OCI-LY3 (cell line): ENCODE data around the gene SLC9A7.

Experiments used
- H2AFZ ChIP-seq: fragments of 200-600, 300-600 bp; shearing (Covaris generic); 2 replicates; pipeline ENCODE4 v1.6.0; 2014; ENCODE audit warnings: antibody characterized with exemption, low read depth, low read length
- H3K27ac ChIP-seq: fragments of 200-600, 300-600 bp; sonication (generic); 2 replicates; pipeline ENCODE4 v1.5.1; 2014; ENCODE audit warnings: mild to moderate bottlenecking, low read length, moderate library complexity, mixed read lengths
- H3K27me3 ChIP-seq: fragments of 200-600, 300-600 bp; sonication (generic); 2 replicates; pipeline ENCODE4 v1.6.1; 2014; ENCODE audit warnings: low read depth, low read length, mixed read lengths
- H3K36me3 ChIP-seq: fragments of 200-600, 300-600 bp; sonication (generic); replicated peaks from 2 replicates; pipeline ENCODE3; 2014; ENCODE audit warnings: low read depth, low read length, mixed read lengths
- H3K4me1 ChIP-seq: fragments of 300-600, 200-600 bp; sonication (generic); 2 replicates; pipeline ENCODE4 v1.6.1; 2014; ENCODE audit warnings: low read length, mixed read lengths
- H3K4me2 ChIP-seq: fragments of 200-600, 300-600 bp; sonication (generic); 2 replicates; pipeline ENCODE4 v1.6.1; 2014; ENCODE audit warnings: low read length, mixed read lengths
- H3K4me3 ChIP-seq: fragments of 300-600, 200-600 bp; sonication (generic); 2 replicates; pipeline ENCODE4 v1.5.1; 2014; ENCODE audit warnings: antibody characterized with exemption, mild to moderate bottlenecking, low read length, moderate library complexity
- H3K79me2 ChIP-seq: fragments of 300-600, 200-600 bp; shearing (Covaris generic); 2 replicates; pipeline ENCODE4 v1.6.1; 2014; ENCODE audit warnings: mild to moderate bottlenecking, low read length, mixed read lengths
- H3K9ac ChIP-seq: fragments of 300-600, 200-600 bp; shearing (Covaris generic); 2 replicates; pipeline ENCODE4 v1.6.0; 2014; ENCODE audit warnings: mild to moderate bottlenecking, low read length, moderate library complexity
- H3K9me3 ChIP-seq: fragments of 200-600, 300-600 bp; shearing (Covaris generic); 2 replicates; pipeline ENCODE4 v1.6.1; 2014; ENCODE audit warnings: low read length, mixed read lengths; ENCODE audit not compliant: insufficient read depth
- H4K20me1 ChIP-seq: fragments of 200-600, 300-600 bp; sonication (generic); 2 replicates; pipeline ENCODE4 v1.6.1; 2016; ENCODE audit warnings: low read length, mixed read lengths; ENCODE audit not compliant: insufficient read depth
- CTCF ChIP-seq: fragments of 200-600, 300-600 bp; sonication (generic); IDR thresholded peaks from 2 replicates; pipeline ENCODE4 v1.5.1; 2014; ENCODE audit warnings: antibody characterized with exemption, low read length, low read depth
- EZH2phosphoT487 ChIP-seq: fragments of 200-600 bp; shearing (Covaris generic); IDR thresholded peaks from 2 replicates; pipeline ENCODE4 v1.6.1; 2018; ENCODE audit warnings: antibody characterized with exemption, mixed run types, low read depth

SLC9A7 gene

DNA sequence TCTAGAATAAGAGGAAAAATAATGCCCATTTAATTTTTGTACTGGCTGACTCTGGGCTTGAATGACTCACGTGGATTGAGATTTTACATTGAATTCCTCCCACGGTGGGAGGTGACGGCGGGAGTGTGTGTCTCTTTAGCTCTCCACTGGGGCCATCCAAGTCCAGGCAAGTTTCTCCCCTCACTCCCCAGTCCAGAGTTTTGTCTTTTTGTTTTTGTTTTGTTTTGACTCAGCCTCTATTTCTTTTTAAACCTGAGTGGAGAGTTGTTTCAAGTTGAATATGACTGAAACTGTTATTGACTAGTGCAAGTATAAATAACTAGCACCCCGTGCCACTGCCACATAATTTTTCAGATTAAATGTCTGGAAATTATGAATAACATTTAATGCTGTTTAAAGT is 171.8 kb downstream of the SLC9A7 start:
- peak overlapping the region; percentile 58 for H3K4me3 ChIP-seq
- no peaks in the 10 kb centered on the region for H4K20me1 ChIP-seq
- no peak overlapping the region for H2AFZ ChIP-seq
- H3K27me3 ChIP-seq = no peaks in the 10 kb centered on the region
- peaks cover 43% of the 10 kb centered on the region for H3K4me1 ChIP-seq
- H3K79me2 ChIP-seq = 0 out of 2 replicates have a peak, but pooled peaks cover 4% of the 10 kb centered on the region
- no peak for TF ChIP-seq CTCF
- no peak for TF ChIP-seq EZH2phosphoT487
- H3K4me2 ChIP-seq = peak overlapping the region; percentile 96
- no peaks in the 10 kb centered on the region for H3K9me3 ChIP-seq
- peak overlapping the region; percentile 49 for H3K27ac ChIP-seq
- peak overlapping the region; percentile 44; the same call in 1 of the 2 replicates for H3K9ac ChIP-seq
- no peaks in the 10 kb centered on the region for H3K36me3 ChIP-seq

GRCh38 chrX:46584736-46585135 is 174.2 kb downstream of the SLC9A7 start:
- Histone ChIP-seq H3K4me3 (no peak overlapping the region), H4K20me1 (no peaks in the 10 kb centered on the region), H3K9me3 (no peaks in the 10 kb centered on the region), H3K27me3 (no peaks in the 10 kb centered on the region), H3K79me2 (0 out of 2 replicates have a peak, but pooled peaks cover 4% of the 10 kb centered on the region), H3K9ac (no peak overlapping the region), H3K27ac (no peak overlapping the region), H3K36me3 (no peaks in the 10 kb centered on the region), H2AFZ (no peak overlapping the region), H3K4me1 (peaks cover 46% of the 10 kb centered on the region), H3K4me2 (no peak overlapping the region)
- no peak for TF ChIP-seq EZH2phosphoT487
- TF ChIP-seq CTCF = no peak

- peaks cover 36% of the 10 kb centered on the region for H3K4me1 ChIP-seq
- no peak overlapping the region for H3K27ac ChIP-seq
- H2AFZ ChIP-seq = no peak overlapping the region
- no peaks in the 10 kb centered on the region for H3K27me3 ChIP-seq
- no peak overlapping the region for H3K9ac ChIP-seq
- no peaks in the 10 kb centered on the region for H3K9me3 ChIP-seq
- no peak overlapping the region for H3K4me3 ChIP-seq
- no peak for TF ChIP-seq EZH2phosphoT487
- no peak for TF ChIP-seq CTCF
- H3K79me2 ChIP-seq = 0 out of 2 replicates have a peak, but pooled peaks cover 4% of the 10 kb centered on the region
- no peaks in the 10 kb centered on the region for H3K36me3 ChIP-seq
- H4K20me1 ChIP-seq = no peaks in the 10 kb centered on the region
- no peak overlapping the region for H3K4me2 ChIP-seq
Measured at GRCh38 chrX:46582966-46583365, 176.0 kb downstream of the SLC9A7 start.

GRCh38 chrX:46582325-46582724 is 176.6 kb downstream of the SLC9A7 start:
- 0 out of 2 replicates have a peak, but pooled peaks cover 4% of the 10 kb centered on the region for H3K79me2 ChIP-seq
- no peak overlapping the region for H2AFZ ChIP-seq
- TF ChIP-seq CTCF = no peak
- TF ChIP-seq EZH2phosphoT487 = no peak
- peaks cover 2% of the 10 kb centered on the region for H3K36me3 ChIP-seq
- no peaks in the 10 kb centered on the region for H3K27me3 ChIP-seq
- no peak overlapping the region for H3K27ac ChIP-seq
- H3K4me1 ChIP-seq = peaks cover 29% of the 10 kb centered on the region
- no peaks in the 10 kb centered on the region for H4K20me1 ChIP-seq
- no peak overlapping the region for H3K4me2 ChIP-seq
- H3K4me3 ChIP-seq = no peak overlapping the region
- no peak overlapping the region for H3K9ac ChIP-seq
- H3K9me3 ChIP-seq = no peaks in the 10 kb centered on the region
